MM.1S (cell line): ENCODE measurements around the gene PLXNA4.

Experiments
- EZH2 ChIP-seq: fragments of 300-600 bp; sonication (generic); optimal IDR thresholded peaks from 2 replicates; pipeline ENCODE3; 2017; ENCODE audit warnings: low read depth, mild to moderate bottlenecking, antibody characterized with exemption, low read length, mixed read lengths
- EZH2phosphoT487 ChIP-seq: fragments of 300-600 bp; sonication (generic); IDR thresholded peaks from 2 replicates; pipeline ENCODE4 v1.6.1; 2018; ENCODE audit warnings: antibody characterized with exemption, low read length
- TF ChIP-seq, protein P1 (sequence below): fragments of 300-600 bp; sonication (generic); IDR thresholded peaks from 2 replicates; pipeline ENCODE4 v1.5.1; 2016; ENCODE audit warnings: antibody characterized with exemption, low read length, mixed read lengths

DNA sequence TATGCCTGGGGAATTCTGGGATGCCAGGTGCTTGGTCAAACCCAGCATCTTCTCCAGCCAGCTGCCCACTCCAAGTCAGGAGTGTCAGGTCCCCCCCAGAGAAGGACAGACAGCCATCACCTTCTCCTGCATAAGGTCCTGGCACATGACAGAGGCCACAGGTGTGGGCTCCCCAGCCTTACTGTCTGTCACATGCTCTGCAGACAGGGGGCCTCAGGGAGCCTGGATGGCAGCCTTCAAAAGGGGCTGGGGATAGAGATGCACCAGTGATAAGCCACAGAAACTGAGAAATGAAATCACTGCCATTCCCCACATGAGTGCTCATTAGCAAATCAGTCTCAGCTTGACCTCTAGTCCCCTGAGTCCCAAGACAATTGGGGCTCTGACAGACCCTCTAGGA lies 72.9 kb downstream of the PLXNA4 start:
- TF ChIP-seq, protein P1, sequence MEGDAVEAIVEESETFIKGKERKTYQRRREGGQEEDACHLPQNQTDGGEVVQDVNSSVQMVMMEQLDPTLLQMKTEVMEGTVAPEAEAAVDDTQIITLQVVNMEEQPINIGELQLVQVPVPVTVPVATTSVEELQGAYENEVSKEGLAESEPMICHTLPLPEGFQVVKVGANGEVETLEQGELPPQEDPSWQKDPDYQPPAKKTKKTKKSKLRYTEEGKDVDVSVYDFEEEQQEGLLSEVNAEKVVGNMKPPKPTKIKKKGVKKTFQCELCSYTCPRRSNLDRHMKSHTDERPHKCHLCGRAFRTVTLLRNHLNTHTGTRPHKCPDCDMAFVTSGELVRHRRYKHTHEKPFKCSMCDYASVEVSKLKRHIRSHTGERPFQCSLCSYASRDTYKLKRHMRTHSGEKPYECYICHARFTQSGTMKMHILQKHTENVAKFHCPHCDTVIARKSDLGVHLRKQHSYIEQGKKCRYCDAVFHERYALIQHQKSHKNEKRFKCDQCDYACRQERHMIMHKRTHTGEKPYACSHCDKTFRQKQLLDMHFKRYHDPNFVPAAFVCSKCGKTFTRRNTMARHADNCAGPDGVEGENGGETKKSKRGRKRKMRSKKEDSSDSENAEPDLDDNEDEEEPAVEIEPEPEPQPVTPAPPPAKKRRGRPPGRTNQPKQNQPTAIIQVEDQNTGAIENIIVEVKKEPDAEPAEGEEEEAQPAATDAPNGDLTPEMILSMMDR, result peak; percentile 8; the same call in 1 of the 2 replicates
- no peak for TF ChIP-seq EZH2
- TF ChIP-seq EZH2phosphoT487, result no peak
